Hematopoietic multipotent progenitor cell treated with erythropoietin and hydrocortisone succinate and interleukin-3 and kit ligand, for 6 days (in vitro differentiated cells): ENCODE measurements around the gene CENPA.

Experiments
- DNase-seq: peaks from one replicate; pipeline ENCODE4 v3.0.0-alpha.2; 2015

The CENPA gene

DNA sequence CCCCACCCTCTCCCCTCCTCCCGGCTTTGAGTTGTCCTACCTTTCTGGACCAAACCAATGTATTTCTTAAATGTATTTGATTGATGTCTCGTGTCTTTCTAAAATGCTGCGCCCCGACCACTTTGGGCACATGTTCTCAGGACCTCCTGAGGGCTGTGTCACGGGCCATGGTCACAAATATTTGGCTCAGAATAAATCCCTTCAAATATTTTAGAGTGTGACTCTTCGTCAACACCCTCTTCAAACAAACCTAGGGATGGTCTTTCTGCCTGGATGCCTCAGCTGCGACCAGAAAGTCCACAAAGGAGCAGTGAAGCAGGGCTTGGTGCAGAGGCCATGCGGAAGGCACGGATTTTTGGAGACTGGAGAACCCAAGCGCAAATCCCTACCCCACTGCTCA is 22.8 kb upstream of the CENPA start:
- no peak for DNase-seq

DNA sequence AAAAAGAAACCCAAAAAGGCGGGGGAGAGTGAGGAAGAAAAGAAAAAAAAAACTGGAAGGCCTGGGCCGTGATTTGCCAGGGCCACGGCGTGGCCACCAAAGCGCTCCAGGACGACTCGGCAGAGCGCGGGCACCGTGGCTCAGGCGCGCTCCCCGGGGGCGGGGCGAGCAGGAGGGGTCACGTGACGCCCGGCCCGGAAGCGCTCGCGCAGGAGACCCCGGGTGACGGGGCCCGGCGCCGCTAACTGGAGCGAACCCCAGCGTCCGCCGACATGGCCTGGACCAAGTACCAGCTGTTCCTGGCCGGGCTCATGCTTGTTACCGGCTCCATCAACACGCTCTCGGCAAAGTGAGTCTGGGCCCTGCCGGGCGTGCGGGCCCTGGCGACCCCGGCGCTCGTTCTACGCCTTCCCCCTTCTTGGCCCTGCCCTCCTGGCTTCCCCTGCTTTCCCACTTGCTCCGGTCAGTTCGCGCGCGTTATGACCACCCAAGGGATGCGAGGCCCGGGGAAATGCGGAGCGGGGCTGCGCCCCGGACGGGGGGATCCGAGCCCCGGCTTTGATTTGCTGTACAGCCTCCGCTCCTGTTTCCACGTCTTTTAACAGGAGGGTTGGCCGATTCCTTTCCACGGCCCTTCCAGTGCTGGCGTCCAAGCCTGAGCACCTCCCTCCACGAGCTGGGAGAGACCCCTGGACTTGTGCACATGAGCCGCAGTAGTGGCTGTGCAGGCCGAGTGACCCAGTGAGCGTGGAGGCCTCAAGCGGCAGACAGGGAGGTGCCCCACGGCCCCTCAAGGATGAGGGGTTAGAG is 21.6 kb upstream of the CENPA start, which contains the start of gene SLC35F6:
TSS of gene SLC35F6 (plus strand) at position 207 of the 810 bp plus-strand sequence. CDS start at position 273, 66 bp downstream.
- DNase-seq: peak; percentile 85

DNA sequence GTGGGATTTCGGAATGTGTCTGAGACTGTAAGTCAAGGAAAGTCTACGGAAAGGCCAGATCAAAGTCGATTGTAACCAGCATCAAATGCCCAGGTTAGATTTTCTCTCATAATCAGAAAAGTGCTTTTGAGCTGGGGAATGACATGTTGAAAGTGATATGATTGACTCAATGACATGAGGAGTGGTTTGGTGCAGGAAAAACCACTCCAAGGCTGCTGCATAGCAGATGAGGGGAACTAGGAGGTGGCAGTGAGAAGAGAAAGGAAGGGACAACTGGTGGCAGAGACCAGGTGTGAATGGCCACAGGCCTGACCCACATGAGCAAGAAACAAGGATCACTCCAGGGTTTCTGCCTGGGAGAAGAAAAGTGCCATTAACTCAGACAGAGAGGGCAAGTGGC is 20.9 kb upstream of the CENPA start:
- DNase-seq: no peak

DNA sequence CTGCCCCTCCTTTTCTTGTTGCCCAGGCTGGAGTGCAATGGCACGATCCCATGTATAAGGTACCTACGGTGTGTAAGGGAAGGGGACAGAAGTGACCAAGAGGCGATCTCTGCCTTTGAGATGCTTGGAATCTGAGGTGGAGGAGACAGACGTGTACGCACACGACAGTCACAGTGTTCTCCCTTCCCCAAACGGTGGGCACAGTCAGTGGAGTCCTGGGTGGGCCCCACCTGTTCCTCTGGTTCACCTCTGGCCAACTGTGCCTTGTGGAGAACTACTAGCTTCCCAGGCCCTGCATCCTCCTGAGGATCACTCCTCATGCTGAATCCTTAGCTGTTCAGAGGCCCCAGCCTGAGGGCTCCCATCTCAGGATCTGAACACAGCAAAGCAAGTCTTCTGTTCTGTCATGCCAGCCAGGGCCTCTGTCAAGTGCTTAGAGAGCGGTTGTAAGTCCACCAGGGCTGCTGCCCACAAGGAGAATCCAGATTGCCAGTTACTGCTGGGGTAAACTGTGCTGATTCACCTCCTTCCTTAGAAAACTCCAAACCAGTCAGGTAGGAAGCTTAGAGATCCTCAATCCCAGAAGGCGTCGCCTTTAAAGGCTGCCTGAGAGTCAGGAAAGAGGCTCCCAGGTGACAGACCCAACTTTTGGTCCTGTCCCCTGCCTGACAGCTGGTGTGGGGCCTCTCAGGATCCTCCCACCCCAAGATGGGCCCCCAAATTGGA is 20.2 kb upstream of the CENPA start:
- DNase-seq: no peak

DNA sequence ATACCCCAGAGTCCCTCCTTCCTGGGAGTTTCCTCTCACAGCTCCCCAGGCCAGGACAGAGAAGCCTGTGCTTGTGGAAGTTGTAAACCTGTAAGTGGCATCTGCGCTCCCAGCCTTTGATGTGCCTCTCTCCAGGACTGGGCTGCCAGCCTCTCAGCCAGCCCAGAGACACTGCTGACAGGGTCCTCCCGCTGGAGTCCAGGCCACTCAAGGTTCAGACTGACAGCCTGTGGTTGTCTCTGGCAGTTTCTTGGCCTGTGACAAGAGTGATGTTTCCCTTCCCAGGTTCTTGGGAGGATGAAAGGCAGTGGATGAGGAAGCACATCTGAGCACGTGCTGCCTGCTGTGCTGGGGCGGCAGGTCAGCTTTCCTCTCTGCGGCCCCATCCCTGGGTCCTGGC is 18.7 kb upstream of the CENPA start:
- no peak for DNase-seq

DNA sequence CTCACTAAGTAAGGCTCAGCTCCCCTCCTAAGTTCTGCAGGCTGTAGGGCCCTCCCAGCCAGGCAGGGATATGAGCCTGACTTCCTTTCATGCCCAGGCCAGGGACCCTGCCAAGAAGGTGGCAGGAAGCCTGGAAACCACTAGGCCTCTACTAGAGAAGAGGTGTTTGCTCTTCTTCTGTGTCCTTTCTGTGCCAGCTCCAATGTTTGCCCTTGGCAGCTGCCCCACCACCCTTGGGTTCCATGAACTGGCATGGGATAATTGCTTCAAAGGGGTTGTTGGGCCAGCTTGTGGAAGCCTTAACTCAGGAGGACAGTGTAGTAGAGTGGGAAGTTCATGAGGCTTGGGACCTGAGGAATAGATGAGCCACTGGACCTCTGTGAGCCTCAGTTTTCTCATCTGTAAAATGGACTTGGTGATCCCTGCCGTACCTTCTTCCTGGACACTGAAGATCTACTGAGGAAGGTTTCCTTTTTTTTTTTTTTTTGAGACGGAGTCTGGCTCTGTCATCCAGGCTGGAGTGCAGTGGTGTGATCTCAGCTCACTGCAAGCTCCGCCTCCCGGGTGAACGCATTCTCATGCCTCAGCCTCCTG is 17.9 kb upstream of the CENPA start:
- DNase-seq: no peak

DNA sequence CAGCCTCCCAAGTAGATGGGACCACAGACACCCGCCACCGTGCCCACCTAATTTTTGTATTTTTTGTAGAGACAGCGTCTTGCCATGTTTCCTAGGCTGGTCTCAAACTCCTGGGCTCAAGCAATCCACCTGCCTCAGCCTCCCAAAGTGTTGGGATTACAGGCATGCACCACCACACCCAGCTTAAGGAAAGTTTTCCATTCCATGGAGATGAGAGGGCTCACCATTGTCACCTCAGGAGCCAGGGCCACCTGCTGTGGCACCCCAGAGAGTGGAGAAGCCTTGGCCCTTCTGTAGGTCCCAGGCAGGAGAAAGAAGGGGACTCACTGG is 17.1 kb upstream of the CENPA start:
- no peak for DNase-seq

DNA sequence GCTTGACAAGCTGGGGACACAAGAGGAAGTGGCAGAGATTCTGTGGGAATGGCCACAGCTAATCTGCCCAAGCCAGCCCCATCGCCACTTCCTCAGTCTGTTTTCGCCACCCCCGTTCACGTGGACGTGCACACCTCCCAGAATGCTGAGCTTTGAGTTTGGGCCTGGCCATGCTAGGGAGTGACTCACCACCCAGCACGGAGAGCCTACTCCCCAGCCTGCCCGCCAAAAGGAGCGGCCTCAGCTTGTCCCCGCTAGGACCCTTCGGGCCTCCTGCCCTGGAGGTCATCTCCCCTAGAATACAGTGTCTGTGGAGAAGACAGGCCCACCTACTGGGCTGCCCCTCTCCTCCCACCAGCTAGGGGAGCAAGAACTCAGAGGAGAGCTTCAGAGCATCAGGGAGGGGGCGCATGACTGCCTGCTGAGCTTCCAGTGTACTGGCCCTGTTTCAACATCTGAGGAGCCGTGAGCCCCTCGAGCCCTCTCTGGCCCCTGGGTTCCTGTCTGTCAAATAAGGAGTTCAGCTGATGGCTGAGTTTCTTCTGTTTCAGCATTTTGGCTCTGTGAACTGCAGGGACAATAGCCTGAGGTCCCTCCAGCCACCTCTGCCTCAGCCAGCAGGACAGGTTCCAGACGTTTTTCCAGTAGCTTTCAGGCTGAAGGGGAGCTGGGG is 16.6 kb upstream of the CENPA start:
- peak; percentile 97 for DNase-seq

DNA sequence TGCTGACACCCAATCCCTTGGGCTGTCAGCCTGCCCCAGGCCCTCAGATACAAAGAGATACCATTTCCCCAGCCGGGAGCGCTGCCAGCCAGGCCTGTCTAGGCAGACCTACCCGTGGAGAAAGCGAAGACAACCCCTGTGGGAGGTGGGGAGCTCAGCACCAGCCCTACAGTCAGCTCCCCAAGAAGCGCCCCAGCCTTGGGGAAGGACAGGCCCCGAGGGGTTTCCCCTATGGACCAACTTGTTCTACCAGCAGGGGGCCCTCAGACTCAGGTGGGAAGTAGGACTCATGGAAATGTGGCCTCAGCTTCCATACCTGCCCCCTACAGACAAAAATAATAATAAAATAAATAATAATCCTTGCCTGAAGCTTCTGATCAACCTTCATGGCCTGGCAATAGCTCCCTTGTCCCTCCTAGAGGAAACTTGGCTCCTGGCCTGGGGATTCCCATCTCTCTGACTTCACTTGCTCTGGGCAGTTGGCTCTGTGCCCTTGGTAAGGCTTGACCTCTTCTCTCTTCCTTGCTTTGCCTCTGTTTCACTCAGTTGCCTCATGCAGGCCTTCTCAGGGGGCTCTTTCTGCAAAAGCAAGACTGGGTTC is 14.8 kb upstream of the CENPA start:
- DNase-seq: peak; percentile 65

DNA sequence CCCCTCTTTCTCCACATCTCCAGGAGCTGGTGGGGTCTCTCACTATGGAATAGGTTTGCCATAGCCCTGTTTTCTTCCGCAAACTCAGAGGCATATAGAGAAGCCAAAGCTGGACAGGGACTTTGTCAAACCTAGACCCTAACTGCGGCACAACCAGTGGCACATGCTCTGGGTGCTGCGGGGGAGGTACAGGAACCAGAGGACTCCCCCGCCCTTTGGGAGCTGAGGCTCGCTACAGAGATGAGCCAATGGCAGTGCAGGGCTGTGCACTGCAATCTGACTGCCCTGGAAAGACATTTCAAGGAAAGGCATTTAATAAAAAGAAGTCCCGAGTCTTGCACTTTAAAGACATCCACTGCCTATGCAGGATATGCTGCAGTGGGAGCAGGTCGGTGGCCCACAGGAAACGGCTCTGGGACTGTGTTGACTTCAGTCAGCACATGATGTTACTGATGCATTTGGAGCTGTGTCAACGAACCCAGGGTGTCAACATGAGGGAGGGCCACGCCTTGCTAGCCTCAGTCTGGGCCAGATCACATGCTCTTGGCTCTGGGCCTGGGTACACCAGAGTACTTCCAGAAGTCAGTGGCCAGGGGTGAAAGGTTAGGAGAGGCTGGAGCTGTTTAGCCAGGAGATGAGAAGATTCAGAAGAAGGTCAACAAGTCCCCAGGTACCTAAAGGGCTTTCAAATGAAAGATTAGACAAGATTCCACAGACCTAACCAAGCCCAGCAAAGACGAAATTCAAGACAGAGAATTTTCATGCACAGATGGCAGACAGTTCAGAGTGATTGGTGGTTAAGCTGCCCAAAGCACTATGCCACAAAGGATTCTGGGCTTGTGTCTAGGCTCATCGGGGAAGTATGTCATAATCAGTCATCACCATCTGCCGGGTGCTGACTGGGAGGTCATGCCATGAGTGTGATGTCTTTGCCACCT is 13.5 kb upstream of the CENPA start:
- DNase-seq: peak; percentile 85

DNA sequence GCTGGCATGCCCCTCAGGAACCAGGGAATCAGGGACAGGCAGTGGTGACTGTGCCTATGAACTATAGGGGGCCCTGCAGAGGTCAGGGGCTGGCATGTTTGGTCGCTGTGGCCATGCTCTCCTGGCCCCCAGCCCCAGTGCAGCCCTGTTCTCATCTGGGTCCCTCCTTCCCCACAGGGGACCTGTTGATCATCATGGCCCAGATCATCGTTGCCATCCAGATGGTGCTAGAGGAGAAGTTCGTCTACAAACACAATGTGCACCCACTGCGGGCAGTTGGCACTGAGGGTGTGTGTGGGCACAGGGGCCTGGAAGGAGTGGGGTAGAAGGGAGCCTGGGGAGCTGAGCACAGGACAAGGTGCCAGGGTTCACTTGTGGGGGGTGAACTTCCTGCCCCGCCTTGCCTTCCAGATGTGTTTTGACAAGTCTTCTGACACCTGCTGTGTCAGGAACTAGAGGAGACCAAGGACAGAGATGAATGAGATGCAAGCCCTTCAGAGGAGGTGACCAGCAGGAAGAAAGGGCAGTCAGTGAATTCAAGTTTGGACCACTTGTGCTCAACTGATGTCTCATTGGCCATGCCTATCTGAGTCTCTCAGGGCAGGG is 9.6 kb upstream of the CENPA start:
- DNase-seq: no peak

DNA sequence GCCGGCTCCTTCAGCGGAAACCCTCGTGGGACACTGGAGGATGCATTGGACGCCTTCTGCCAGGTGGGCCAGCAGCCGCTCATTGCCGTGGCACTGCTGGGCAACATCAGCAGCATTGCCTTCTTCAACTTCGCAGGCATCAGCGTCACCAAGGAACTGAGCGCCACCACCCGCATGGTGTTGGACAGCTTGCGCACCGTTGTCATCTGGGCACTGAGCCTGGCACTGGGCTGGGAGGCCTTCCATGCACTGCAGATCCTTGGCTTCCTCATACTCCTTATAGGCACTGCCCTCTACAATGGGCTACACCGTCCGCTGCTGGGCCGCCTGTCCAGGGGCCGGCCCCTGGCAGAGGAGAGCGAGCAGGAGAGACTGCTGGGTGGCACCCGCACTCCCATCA is 7.8 kb upstream of the CENPA start:
- DNase-seq: no peak

DNA sequence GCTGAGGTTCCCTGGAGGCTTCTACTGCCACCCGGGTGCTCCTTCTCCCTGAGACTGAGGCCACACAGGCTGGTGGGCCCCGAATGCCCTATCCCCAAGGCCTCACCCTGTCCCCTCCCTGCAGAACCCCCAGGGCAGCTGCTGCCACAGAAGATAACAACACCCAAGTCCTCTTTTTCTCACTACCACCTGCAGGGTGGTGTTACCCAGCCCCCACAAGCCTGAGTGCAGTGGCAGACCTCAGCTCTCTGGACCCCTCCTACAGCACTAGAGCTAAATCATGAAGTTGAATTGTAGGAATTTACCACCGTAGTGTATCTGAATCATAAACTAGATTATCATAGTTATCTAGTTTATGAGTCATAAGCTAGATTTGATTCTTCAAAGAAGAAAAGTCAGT is 7.3 kb upstream of the CENPA start:
- peak; percentile 40 for DNase-seq

DNA sequence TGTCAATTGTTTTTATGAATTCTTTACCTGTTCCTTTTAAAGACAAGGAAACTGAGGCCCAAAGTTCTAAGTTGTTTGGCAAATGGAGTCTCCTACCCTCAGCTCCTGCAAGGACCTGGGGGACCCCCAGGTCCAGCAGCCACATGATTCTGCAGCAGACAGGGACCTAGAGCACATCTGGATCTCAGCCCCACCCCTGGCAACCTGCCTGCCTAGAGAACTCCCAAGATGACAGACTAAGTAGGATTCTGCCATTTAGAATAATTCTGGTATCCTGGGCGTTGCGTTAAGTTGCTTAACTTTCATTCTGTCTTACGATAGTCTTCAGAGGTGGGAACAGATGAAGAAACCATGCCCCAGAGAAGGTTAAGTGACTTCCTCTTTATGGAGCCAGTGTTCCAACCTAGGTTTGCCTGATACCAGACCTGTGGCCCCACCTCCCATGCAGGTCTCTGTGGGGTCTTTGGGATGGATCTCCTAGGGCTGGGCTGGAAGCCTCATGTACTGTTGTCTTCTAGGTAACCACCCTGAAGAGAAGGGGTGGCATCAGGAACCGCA is 5.6 kb upstream of the CENPA start:
- DNase-seq: peak; percentile 35

DNA sequence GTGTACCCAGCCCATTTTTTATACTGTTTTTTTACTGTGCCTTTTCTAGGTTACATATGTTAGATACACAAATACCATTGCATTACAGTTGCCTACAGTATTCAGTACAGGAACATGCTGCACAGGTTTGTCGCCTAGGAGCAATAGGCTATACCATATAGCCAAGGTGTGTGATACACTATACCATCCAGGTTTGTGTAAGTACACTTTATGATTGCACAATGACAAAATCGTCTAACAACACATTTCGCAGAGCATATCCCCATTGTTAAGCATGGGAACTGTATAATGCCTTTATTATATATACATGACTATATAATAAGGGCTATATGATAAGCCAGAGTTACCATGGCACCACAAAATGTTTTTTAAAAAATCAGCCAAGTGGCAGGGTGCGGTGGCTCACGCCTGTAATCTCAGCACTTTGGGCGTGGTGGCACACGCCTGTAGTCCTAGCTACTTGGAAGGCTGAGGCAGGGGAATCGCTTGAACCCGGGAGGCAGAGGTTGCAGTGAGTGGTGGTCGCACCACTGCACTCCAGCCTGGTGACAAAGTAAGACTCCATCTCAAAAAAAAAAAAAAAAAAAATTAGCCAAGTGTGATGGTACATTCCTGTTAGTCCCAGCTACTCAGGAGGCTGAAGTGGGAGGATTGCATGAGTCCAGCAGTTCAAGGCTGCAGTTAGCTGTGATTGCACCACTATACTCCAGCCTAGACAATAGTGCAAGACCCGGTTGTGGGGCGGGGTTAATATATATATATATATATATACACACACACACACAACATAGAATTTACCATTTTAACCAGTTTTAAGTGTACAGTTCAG is 2.8 kb upstream of the CENPA start:
- peak; percentile 49 for DNase-seq

DNA sequence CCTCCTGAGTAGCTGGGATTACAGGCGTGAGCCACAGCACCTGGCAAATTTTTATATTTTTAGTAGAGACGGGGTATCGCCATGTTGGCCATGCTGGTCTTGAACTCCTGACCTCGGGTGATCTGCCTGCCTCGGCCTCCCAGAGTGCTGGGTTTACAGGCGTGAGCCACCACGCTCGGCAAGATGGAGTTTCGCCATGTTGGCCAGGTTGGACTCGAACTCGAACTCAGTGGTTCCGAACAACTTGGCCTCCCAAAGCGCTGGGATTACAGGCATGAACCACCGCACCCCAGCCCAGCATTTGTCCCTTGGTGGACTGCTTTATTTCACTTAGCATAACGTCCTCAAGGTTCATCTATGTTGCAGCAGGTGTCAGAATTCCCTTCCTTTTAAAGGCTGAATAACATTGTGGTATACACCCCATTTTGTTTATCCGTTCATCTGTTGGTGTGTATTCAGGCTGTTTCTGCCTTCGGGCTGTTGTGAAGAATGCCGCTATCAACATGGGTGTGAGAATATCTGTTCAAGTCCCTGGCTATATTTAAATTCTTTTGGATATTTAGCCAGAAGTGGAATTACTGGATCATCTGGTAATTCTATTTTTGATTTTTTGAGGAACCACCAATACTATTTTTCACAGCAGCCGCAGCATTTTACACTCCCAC is 1.2 kb upstream of the CENPA start:
- no peak for DNase-seq

DNA sequence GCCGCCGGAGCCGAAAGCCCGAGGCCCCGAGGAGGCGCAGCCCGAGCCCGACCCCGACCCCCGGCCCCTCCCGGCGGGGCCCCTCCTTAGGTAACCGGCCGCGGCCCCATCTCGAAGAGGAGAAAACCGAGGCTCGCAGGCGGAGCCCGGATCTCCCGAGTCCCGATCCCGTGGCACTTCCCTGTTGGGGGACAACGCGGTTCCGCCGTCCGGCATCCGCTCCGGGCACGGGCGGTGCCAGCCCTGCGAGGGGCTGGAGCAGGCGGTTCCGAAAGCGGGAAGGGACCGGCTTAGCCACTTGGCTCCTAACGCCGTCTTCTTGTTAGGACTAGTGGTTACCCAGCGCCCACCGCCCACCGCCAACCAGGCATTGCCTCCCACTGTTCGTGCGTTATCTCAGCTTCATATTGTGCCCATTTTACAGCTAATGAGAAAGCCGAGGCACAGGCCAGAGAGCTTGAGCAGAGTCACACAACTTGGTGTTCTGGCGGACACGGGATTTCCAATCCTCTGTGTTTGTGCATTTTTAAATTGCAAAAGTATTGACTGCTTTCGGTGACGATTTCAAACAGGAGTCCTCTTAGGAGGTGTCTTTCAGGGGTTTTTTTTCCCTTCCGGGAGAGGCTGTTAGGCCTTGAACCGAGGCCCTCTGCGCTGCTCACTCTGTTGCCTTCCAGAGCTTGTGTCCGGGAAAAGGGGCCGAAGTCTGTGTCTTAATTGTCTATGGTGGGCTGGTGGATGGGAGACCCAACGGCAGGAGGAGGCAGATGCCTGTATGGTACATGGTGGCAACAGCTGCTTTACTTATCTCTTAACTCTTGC is 562 bp downstream of the CENPA start:
- peak; percentile 53 for DNase-seq

DNA sequence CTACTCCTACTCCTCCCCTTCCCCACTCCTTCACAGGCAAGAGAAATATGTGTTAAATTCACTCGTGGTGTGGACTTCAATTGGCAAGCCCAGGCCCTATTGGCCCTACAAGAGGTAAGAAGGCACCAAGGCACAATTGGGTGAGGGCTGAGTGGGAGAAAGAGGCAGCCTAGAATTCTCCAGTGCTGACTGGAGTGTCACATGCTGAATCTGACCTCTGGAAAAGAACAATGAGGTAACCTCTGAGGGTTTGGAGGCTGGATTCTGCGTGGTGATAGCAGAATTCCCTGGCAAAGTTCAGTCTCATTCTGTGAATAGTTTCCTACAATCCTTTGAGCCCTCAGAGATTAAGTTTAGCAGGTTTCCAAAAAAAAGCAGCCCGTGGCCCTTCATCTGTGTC is 6.9 kb downstream of the CENPA start:
- no peak for DNase-seq

DNA sequence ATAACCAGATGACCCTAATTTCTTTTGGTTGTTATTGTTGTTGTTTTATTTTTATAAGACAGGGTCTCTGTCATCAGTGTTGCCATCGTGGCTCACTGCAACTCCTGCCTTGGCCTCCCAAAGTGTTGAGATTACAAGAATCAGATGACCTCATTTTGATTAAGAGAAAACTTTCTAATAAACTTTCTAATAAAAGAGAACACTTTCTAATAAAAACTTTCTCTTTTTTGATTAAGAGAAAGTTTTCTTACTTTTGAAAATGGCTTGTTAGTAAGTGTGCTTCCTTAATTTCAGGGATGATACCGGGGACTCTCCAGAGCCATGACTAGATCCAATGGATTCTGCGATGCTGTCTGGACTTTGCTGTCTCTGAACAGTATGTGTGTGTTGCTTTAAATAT is 7.7 kb downstream of the CENPA start:
- no peak for DNase-seq
